ENCODE results near the gene APEX2.

GRCh38 chrX:55030271-55031205, 30.4 kb downstream of the APEX2 start, which contains the start of gene ALAS2:
- no peak for TF ChIP-seq EZH2 (IDR thresholded peaks at IDR 0.05; ENCODE audit: borderline replicate concordance, insufficient read depth, low read length, poor library complexity, severe bottlenecking)
- no peak for TF ChIP-seq TAF1 (IDR thresholded peaks at IDR 0.05; ENCODE audit: low read depth)
- TF ChIP-seq CTCF (IDR thresholded peaks at IDR 0.05; ENCODE audit: poor library complexity, severe bottlenecking), result no peak
- TF ChIP-seq POLR2AphosphoS5 (IDR thresholded peaks at IDR 0.05), result no peak
